Liver (tissue), 9 donors: Measurements from ENCODE around the gene KSR1. TPM values are rescaled to one million over a fixed set of nuclear protein-coding genes. Genes with fewer than 3 reads are reported as not detected.

Experiments
- DNase-seq: peaks from one replicate; pipeline ENCODE4 v3.0.0-alpha.2; 2017; ENCODE audit warnings: low spot score
- H3K27ac ChIP-seq, 2 donors: one replicate each; pipeline ENCODE4 v1.7.0; 2013; ENCODE audit warnings: inconsistent platforms in 2 of 2, low read length in 2 of 2, control low read depth in 1 of 2, low read depth in 1 of 2, mild to moderate bottlenecking in 1 of 2
- H3K27me3 ChIP-seq, 4 donors: one replicate each; pipeline versions ENCODE4 v1.6.1 to v1.7.0; 2013; ENCODE audit warnings: low read length in 3 of 4, inconsistent platforms in 1 of 4, mild to moderate bottlenecking in 1 of 4, moderate library complexity in 1 of 4; ENCODE audit not compliant: control insufficient read depth in 4 of 4, insufficient read depth in 4 of 4
- H3K36me3 ChIP-seq, 4 donors: one replicate each; pipeline versions ENCODE4 v1.6.1 to v1.7.0; 2013; ENCODE audit warnings: low read length in 3 of 4, mild to moderate bottlenecking in 3 of 4, low read depth in 1 of 4, moderate library complexity in 1 of 4; ENCODE audit not compliant: control insufficient read depth in 4 of 4, insufficient read depth in 3 of 4
- H3K4me1 ChIP-seq, 4 donors: one replicate each; pipeline versions ENCODE4 v1.6.1 to v1.7.0; 2013; ENCODE audit warnings: low read length in 3 of 4, mild to moderate bottlenecking in 3 of 4, moderate library complexity in 1 of 4; ENCODE audit not compliant: control insufficient read depth in 4 of 4, insufficient read depth in 4 of 4
- H3K4me3 ChIP-seq, 3 donors: one replicate each; pipeline versions ENCODE4 v1.6.1 to v1.7.0; 2013; ENCODE audit warnings: low read length in 3 of 3, control low read depth in 1 of 3, low read depth in 1 of 3, mild to moderate bottlenecking in 1 of 3
- H3K9ac ChIP-seq, 2 donors: one replicate each; pipeline ENCODE4 v1.7.0; 2013; ENCODE audit warnings: low read length in 2 of 2, mild to moderate bottlenecking in 2 of 2, moderate library complexity in 2 of 2, control low read depth in 1 of 2, low read depth in 1 of 2
- H3K9me3 ChIP-seq, 4 donors: one replicate each; pipeline versions ENCODE4 v1.6.1 to v1.7.0; 2013; ENCODE audit warnings: low read length in 3 of 4; ENCODE audit not compliant: control insufficient read depth in 4 of 4
- EGR1 ChIP-seq, 2 donors: IDR thresholded peaks; 2 replicates each; pipeline ENCODE4 v1.6.1; 2016 to 2018; ENCODE audit warnings: antibody characterized with exemption in 2 of 2, low read depth in 2 of 2
- FOXA1 ChIP-seq: IDR thresholded peaks from 2 replicates; pipeline ENCODE4 v1.6.1; 2016; ENCODE audit warnings: antibody characterized with exemption
- FOXA2 ChIP-seq: IDR thresholded peaks from 2 replicates; pipeline ENCODE4 v1.6.1; 2016; ENCODE audit warnings: antibody characterized with exemption
- GABPA ChIP-seq, 2 donors: IDR thresholded peaks in 1 of 2; conservative IDR thresholded peaks in 1 of 2; 2 replicates each; pipeline ENCODE4 v1.6.1; 2016; ENCODE audit warnings: antibody characterized with exemption in 2 of 2, mild to moderate bottlenecking in 1 of 2, moderate library complexity in 1 of 2
- HNF4A ChIP-seq, 2 donors: conservative IDR thresholded peaks; 2 replicates each; pipeline ENCODE4 v1.6.1; 2016; ENCODE audit warnings: antibody characterized with exemption in 2 of 2, mild to moderate bottlenecking in 2 of 2
- HNF4G ChIP-seq: IDR thresholded peaks from 2 replicates; pipeline ENCODE4 v1.6.1; 2016; ENCODE audit warnings: antibody characterized with exemption
- JUND ChIP-seq, 2 donors: IDR thresholded peaks; 2 replicates each; pipeline ENCODE4 v1.6.1; 2016; ENCODE audit warnings: antibody characterized with exemption in 2 of 2
- NR2F2 ChIP-seq: IDR thresholded peaks from 2 replicates; pipeline ENCODE4 v1.6.1; 2016; ENCODE audit warnings: antibody characterized with exemption
- RAD21 ChIP-seq, 2 donors: IDR thresholded peaks; 2 replicates each; pipeline ENCODE4 v1.6.1; 2016; ENCODE audit warnings: antibody characterized with exemption in 2 of 2, mild to moderate bottlenecking in 2 of 2
- RXRA ChIP-seq, 2 donors: IDR thresholded peaks; 2 replicates each; pipeline ENCODE4 v1.6.1; 2017 to 2018; ENCODE audit warnings: antibody characterized with exemption in 2 of 2, mild to moderate bottlenecking in 1 of 2
- SP1 ChIP-seq: IDR thresholded peaks from 2 replicates; pipeline ENCODE4 v1.6.1; 2018; ENCODE audit warnings: antibody characterized with exemption, mild to moderate bottlenecking
- TAF1 ChIP-seq: conservative IDR thresholded peaks from 2 replicates; pipeline ENCODE4 v1.6.1; 2016; ENCODE audit warnings: antibody characterized with exemption, mild to moderate bottlenecking
- YY1 ChIP-seq: IDR thresholded peaks from 2 replicates; pipeline ENCODE4 v1.6.1; 2016; ENCODE audit warnings: antibody characterized with exemption, mild to moderate bottlenecking
- WGBS: extraction: QIAGEN DNeasy Blood & Tissue Kit; methylation state at CpG from one replicate; pipeline ENCODE4 v1.1.7; 2013; 5-methylcytosine and 5-hydroxymethylcytosine counted together
- polyA plus RNA-seq, 2 donors: library from polyadenylated mRNA; stranded (reverse) in 1 of 2; unstranded in 1 of 2; fragments of 200-250 nt in 1 of 2; fragments of >200 nt in 1 of 2; fragmentation: Nextera tagmentation in 1 of 2; extraction: Ambion mirVana in 1 of 2; gene quantifications; one replicate each; pipeline versions ENCODE4 v1.2.1 to v1.2.3, GENCODE V29; 2013 to 2015
- total RNA-seq, 2 donors: library from RNA; depleted of rRNA; stranded (reverse); fragments of >200 nt; gene quantifications; one replicate each; pipeline ENCODE4 v1.2.3, GENCODE V29; 2014
- TF ChIP-seq, protein P1 (sequence below): IDR thresholded peaks from 2 replicates; pipeline ENCODE4 v1.6.1; 2016; ENCODE audit warnings: antibody characterized with exemption
- TF ChIP-seq, protein P2 (sequence below): IDR thresholded peaks from 2 replicates; pipeline ENCODE4 v1.6.1; 2016; ENCODE audit warnings: antibody characterized with exemption
- TF ChIP-seq, protein P3 (sequence below): fragments of 150-350 bp; IDR thresholded peaks from 2 replicates; pipeline ENCODE4 v1.5.1; 2017; ENCODE audit warnings: improper control_type of control experiment, low read depth, low read length; ENCODE audit not compliant: missing input control
- TF ChIP-seq, protein P4 (sequence below): IDR thresholded peaks from 2 replicates; pipeline ENCODE4 v1.6.1; 2016; ENCODE audit warnings: antibody characterized with exemption, mild to moderate bottlenecking
- TF ChIP-seq, protein P5 (sequence below): IDR thresholded peaks from 2 replicates; pipeline ENCODE4 v1.6.1; 2016; ENCODE audit warnings: antibody characterized with exemption
- donor health status: healthy.
- donor health status: healthy.
- donor health status: healthy.
- donor health status: healthy.
- donor health status: healthy.

Gene KSR1
- total and polyA plus RNA-seq, 4 donors = 1.2 to 9.0 (median 4.1) TPM

DNA sequence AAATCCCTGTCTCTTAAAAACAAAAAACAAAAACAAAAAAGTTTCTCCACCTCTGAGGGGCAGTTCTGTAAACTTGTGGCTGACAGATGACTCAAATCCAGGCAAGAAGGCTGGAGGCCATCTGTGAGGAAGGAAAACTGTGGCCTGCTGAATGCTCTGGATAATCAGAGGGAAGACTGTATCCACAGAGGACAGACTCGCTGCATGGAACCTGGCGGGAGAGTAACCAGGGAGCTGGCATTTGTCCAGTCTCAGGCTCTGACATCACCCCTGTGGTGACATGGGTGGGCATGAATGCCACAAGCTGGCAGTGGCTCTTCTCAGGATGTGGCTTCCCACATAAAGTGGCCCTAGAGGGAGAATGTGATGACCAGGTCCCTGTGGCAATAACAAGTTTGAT is 2.8 kb upstream of the KSR1 start:
- H3K9ac ChIP-seq = no peak overlapping the region
- DNase-seq = no peak
- WGBS = 85% methylated on average over 2 of the region's 2 CpGs
- no peaks in the 10 kb centered on the region for H3K27me3 ChIP-seq
- H3K27ac ChIP-seq = no peak overlapping the region
- TF ChIP-seq, protein P1, sequence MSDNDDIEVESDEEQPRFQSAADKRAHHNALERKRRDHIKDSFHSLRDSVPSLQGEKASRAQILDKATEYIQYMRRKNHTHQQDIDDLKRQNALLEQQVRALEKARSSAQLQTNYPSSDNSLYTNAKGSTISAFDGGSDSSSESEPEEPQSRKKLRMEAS = no peak
- TF ChIP-seq FOXA1 (no peak), RAD21 (IDR thresholded peaks at IDR 0.05) (no peak), HNF4G (no peak), NR2F2 (no peak), TAF1 (no peak), JUND (IDR thresholded peaks at IDR 0.05) (no peak), EGR1 (IDR thresholded peaks at IDR 0.05; ENCODE audit: low read depth in 2 of 2) (no peak), SP1 (no peak), GABPA (IDR thresholded peaks at IDR 0.05 in 1 of 2, conservative IDR thresholded peaks at IDR 0.05 in 1 of 2) (no peak), RXRA (IDR thresholded peaks at IDR 0.05) (no peak), YY1 (no peak), HNF4A (conservative IDR thresholded peaks at IDR 0.05) (no peak), FOXA2 (no peak)
- TF ChIP-seq, protein P2, sequence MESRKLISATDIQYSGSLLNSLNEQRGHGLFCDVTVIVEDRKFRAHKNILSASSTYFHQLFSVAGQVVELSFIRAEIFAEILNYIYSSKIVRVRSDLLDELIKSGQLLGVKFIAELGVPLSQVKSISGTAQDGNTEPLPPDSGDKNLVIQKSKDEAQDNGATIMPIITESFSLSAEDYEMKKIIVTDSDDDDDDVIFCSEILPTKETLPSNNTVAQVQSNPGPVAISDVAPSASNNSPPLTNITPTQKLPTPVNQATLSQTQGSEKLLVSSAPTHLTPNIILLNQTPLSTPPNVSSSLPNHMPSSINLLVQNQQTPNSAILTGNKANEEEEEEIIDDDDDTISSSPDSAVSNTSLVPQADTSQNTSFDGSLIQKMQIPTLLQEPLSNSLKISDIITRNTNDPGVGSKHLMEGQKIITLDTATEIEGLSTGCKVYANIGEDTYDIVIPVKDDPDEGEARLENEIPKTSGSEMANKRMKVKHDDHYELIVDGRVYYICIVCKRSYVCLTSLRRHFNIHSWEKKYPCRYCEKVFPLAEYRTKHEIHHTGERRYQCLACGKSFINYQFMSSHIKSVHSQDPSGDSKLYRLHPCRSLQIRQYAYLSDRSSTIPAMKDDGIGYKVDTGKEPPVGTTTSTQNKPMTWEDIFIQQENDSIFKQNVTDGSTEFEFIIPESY = no peak
- TF ChIP-seq, protein P3, sequence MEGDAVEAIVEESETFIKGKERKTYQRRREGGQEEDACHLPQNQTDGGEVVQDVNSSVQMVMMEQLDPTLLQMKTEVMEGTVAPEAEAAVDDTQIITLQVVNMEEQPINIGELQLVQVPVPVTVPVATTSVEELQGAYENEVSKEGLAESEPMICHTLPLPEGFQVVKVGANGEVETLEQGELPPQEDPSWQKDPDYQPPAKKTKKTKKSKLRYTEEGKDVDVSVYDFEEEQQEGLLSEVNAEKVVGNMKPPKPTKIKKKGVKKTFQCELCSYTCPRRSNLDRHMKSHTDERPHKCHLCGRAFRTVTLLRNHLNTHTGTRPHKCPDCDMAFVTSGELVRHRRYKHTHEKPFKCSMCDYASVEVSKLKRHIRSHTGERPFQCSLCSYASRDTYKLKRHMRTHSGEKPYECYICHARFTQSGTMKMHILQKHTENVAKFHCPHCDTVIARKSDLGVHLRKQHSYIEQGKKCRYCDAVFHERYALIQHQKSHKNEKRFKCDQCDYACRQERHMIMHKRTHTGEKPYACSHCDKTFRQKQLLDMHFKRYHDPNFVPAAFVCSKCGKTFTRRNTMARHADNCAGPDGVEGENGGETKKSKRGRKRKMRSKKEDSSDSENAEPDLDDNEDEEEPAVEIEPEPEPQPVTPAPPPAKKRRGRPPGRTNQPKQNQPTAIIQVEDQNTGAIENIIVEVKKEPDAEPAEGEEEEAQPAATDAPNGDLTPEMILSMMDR = no peak
- TF ChIP-seq, protein P4, sequence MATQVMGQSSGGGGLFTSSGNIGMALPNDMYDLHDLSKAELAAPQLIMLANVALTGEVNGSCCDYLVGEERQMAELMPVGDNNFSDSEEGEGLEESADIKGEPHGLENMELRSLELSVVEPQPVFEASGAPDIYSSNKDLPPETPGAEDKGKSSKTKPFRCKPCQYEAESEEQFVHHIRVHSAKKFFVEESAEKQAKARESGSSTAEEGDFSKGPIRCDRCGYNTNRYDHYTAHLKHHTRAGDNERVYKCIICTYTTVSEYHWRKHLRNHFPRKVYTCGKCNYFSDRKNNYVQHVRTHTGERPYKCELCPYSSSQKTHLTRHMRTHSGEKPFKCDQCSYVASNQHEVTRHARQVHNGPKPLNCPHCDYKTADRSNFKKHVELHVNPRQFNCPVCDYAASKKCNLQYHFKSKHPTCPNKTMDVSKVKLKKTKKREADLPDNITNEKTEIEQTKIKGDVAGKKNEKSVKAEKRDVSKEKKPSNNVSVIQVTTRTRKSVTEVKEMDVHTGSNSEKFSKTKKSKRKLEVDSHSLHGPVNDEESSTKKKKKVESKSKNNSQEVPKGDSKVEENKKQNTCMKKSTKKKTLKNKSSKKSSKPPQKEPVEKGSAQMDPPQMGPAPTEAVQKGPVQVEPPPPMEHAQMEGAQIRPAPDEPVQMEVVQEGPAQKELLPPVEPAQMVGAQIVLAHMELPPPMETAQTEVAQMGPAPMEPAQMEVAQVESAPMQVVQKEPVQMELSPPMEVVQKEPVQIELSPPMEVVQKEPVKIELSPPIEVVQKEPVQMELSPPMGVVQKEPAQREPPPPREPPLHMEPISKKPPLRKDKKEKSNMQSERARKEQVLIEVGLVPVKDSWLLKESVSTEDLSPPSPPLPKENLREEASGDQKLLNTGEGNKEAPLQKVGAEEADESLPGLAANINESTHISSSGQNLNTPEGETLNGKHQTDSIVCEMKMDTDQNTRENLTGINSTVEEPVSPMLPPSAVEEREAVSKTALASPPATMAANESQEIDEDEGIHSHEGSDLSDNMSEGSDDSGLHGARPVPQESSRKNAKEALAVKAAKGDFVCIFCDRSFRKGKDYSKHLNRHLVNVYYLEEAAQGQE = no peak
- TF ChIP-seq, protein P5, sequence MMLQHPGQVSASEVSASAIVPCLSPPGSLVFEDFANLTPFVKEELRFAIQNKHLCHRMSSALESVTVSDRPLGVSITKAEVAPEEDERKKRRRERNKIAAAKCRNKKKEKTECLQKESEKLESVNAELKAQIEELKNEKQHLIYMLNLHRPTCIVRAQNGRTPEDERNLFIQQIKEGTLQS = no peak
- no peaks in the 10 kb centered on the region for H3K9me3 ChIP-seq
- no peaks in the 10 kb centered on the region for H3K36me3 ChIP-seq
- no peak overlapping the region for H3K4me3 ChIP-seq
- peaks cover 3 to 23% (median 16%) of the 10 kb centered on the region in 4 donors for H3K4me1 ChIP-seq
